DOHH2 (cell line): ENCODE data around the gene BNC2.

Experiments used
- EZH2phosphoT487 ChIP-seq: fragments of 200-600 bp; sonication (generic); IDR thresholded peaks from 2 replicates; pipeline ENCODE4 v1.6.1; 2017; ENCODE audit warnings: borderline replicate concordance, mild to moderate bottlenecking, antibody characterized with exemption, low read length, moderate library complexity, mixed read lengths
- TF ChIP-seq, protein P1 (sequence below): fragments of 200-600 bp; sonication (generic); IDR thresholded peaks from one replicate; pipeline ENCODE4 v1.5.1; 2014; ENCODE audit warnings: antibody characterized with exemption, mild to moderate bottlenecking, low read depth, low read length; ENCODE audit not compliant: poor library complexity, severe bottlenecking

DNA sequence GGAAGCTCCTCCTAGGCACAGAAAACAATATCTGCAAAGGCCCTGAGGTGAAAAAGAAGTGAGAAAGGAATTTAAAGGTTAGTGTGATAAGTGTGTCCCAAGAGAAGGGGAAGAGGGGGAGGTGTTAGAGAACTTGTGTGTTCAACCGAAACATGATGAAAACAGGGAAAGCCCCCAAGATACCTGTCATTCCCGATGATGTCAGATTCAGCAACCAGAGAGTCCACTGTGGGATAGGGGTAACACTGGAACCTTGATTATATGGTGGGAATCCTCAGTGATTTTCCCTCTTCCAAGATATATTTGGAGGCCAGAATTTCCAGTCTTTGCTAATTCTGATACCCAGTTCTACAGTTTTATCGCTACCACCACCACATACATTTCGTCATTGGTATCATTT is 15.5 kb upstream of the BNC2 start:
- TF ChIP-seq, protein P1, sequence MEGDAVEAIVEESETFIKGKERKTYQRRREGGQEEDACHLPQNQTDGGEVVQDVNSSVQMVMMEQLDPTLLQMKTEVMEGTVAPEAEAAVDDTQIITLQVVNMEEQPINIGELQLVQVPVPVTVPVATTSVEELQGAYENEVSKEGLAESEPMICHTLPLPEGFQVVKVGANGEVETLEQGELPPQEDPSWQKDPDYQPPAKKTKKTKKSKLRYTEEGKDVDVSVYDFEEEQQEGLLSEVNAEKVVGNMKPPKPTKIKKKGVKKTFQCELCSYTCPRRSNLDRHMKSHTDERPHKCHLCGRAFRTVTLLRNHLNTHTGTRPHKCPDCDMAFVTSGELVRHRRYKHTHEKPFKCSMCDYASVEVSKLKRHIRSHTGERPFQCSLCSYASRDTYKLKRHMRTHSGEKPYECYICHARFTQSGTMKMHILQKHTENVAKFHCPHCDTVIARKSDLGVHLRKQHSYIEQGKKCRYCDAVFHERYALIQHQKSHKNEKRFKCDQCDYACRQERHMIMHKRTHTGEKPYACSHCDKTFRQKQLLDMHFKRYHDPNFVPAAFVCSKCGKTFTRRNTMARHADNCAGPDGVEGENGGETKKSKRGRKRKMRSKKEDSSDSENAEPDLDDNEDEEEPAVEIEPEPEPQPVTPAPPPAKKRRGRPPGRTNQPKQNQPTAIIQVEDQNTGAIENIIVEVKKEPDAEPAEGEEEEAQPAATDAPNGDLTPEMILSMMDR = no peak
- TF ChIP-seq EZH2phosphoT487 = no peak
